T-cell (primary cell): ENCODE results near the gene MRPL20. TPM values are rescaled to one million over a fixed set of nuclear protein-coding genes. Genes with fewer than 3 reads are reported as not detected.
A peak's percentile ranks its signal among the peaks of the same experiment; 100 is the strongest.
"Not testable (repeated sequence)": the region's sequence is repeated elsewhere in the genome, so short reads cannot be mapped to it uniquely, and the experiment has no call there.

ENCODE experiments used
- ATAC-seq, 4 experiments: fragments of 200-7000 bp in 3 of 4; fragments of 150-1000 bp in 1 of 4; cut with Tn5 transposase; replicated peaks in 1 of 4; 1 replicate in 3 of 4; 2 replicates in 1 of 4; pipeline ENCODE4 v1.10.0; 2021; ENCODE audit warnings: moderate library complexity in 3 of 4, mild to moderate bottlenecking in 2 of 4, moderate number of reproducible peaks in 1 of 4
- CTCF ChIA-PET, 2 donors: fragments of 300-600 bp; sonication (Branson Sonifier 250); formaldehyde crosslinking; loops; one replicate each; lab custom pipeline; 2022; ENCODE audit warnings: antibody characterized with exemption in 2 of 2; lab: Charles Lee
- POLR2A ChIA-PET, 2 donors: fragments of 300-600 bp; sonication (Branson Sonifier 250); formaldehyde crosslinking; loops; one replicate each; lab custom pipeline; 2022; ENCODE audit warnings: antibody characterized with exemption in 2 of 2; lab: Charles Lee
- DNase-seq, 35 experiments: peaks; one replicate each; pipeline versions ENCODE4 v3.0.0 to v3.0.0-alpha.2; 2013 to 2023
- H3K27ac ChIP-seq: one replicate; pipeline ENCODE4 v1.5.1; 2013; ENCODE audit warnings: low read length
- H3K27me3 ChIP-seq, 2 experiments: replicated peaks in 1 of 2; 1 replicate in 1 of 2; 2 replicates in 1 of 2; pipeline versions ENCODE4 v1.6.1 to v1.7.0; 2013; ENCODE audit warnings: low read length in 1 of 2, mixed read lengths in 1 of 2; ENCODE audit not compliant: control insufficient read depth in 2 of 2, insufficient read depth in 2 of 2; ENCODE audit errors: extremely low read depth in 1 of 2
- H3K36me3 ChIP-seq, 2 donors: 1 replicate in 1 of 2; 2 replicates in 1 of 2; pipeline versions ENCODE4 v1.6.1 to v1.7.0; 2013; ENCODE audit warnings: low read length in 1 of 2; ENCODE audit not compliant: control insufficient read depth in 2 of 2, insufficient read depth in 1 of 2; ENCODE audit errors: extremely low read depth in 1 of 2
- H3K4me1 ChIP-seq, 2 experiments: 1 replicate in 1 of 2; 2 replicates in 1 of 2; pipeline versions ENCODE4 v1.6.1 to v1.7.0; 2013; ENCODE audit warnings: low read length in 2 of 2, mixed read lengths in 1 of 2; ENCODE audit not compliant: insufficient read depth in 2 of 2, control insufficient read depth in 1 of 2; ENCODE audit errors: extremely low read depth in 1 of 2
- H3K4me3 ChIP-seq, 2 donors: 1 replicate in 1 of 2; 2 replicates in 1 of 2; pipeline versions ENCODE4 v1.5.1 to v1.7.0; 2013; ENCODE audit warnings: mild to moderate bottlenecking in 2 of 2, low read length in 1 of 2, moderate library complexity in 1 of 2; ENCODE audit not compliant: control insufficient read depth in 1 of 2; ENCODE audit errors: extremely low read depth in 1 of 2
- H3K9me3 ChIP-seq: 2 replicates; pipeline ENCODE4 v1.7.0; 2013
- H3K27ac Mint-ChIP-seq, 2 donors: one replicate each; pipeline ENCODE4 v1.8.0; 2020 to 2021; ENCODE audit warnings: mild to moderate bottlenecking in 2 of 2, mixed read lengths in 2 of 2
- H3K27me3 Mint-ChIP-seq, 2 donors: one replicate each; pipeline ENCODE4 v1.8.0; 2021 to 2022; ENCODE audit warnings: mixed read lengths in 2 of 2
- H3K36me3 Mint-ChIP-seq: one replicate; pipeline ENCODE4 v1.8.0; 2021; ENCODE audit warnings: mixed read lengths
- H3K4me1 Mint-ChIP-seq, 3 donors: one replicate each; pipeline ENCODE4 v1.8.0; 2020 to 2022; ENCODE audit warnings: mixed read lengths in 3 of 3, mild to moderate bottlenecking in 1 of 3
- H3K4me3 Mint-ChIP-seq, 3 donors: one replicate each; pipeline ENCODE4 v1.8.0; 2020 to 2022; ENCODE audit warnings: mild to moderate bottlenecking in 3 of 3, mixed read lengths in 3 of 3, moderate library complexity in 3 of 3
- H3K9me3 Mint-ChIP-seq, 3 donors: one replicate each; pipeline ENCODE4 v1.8.0; 2020 to 2022; ENCODE audit warnings: mixed read lengths in 3 of 3
- WGBS: methylation state at CpG from one replicate; pipeline ENCODE4 v1.1.5; 2013; ENCODE audit warnings: missing lambda C conversion rate; ENCODE audit not compliant: insufficient coverage; 5-methylcytosine and 5-hydroxymethylcytosine counted together
- total RNA-seq, 35 experiments: library from RNA in 6 of 35; stranded (reverse) in 6 of 35; fragments of 120-200 nt in 1 of 35; gene quantifications; one replicate each; pipeline versions ENCODE4 v1.2.1 to v1.2.4 and lab custom pipeline; 2013 to 2026

Gene MRPL20
- total RNA-seq (100 to 1,000 TPM; 106 to 123 (median 114) TPM), total RNA-seq (lab: John Stamatoyannopoulos, UW) (38.0 to 147 (median 57.4) reads per million in 29 experiments)
- total RNA-seq (2013), result 97.9 TPM

GRCh38 chr1:1406821-1407635 lies at the start of gene MRPL20:
MRPL20 (minus strand) TSS chr1:1407293; CDS start chr1:1407217, 76 bp downstream.
- peak; percentile 95 to 97 (median 96) for ATAC-seq
- no peaks in the 10 kb centered on the region for H3K9me3 Mint-ChIP-seq

GRCh38 chr1:1456683-1457255 lies 49.7 kb upstream of the MRPL20 start:
- H3K4me3 ChIP-seq, DNase-seq, H3K36me3 Mint-ChIP-seq, H3K27me3 Mint-ChIP-seq, H3K27ac Mint-ChIP-seq, H3K9me3 ChIP-seq, H3K36me3 ChIP-seq, POLR2A ChIA-PET, H3K4me1 Mint-ChIP-seq, ATAC-seq, H3K4me1 ChIP-seq, H3K27ac ChIP-seq, CTCF ChIA-PET, H3K4me3 Mint-ChIP-seq, H3K9me3 Mint-ChIP-seq: not testable (repeated sequence)
- H3K27me3 ChIP-seq, result peaks cover 0 to 28% of the 10 kb centered on the region in 2 experiments
- WGBS, result 69% methylated on average over 9 of the region's 22 CpGs

More at GRCh38 chr1:1406821-1407635, at the start of gene MRPL20:
- peak within 1 kb of the TSS; percentile 67 for H3K27ac ChIP-seq
- DNase-seq, result peak; percentile 90 to 98 (median 96)
- peaks cover 11 to 40% of the 10 kb centered on the region in 2 experiments for H3K4me1 ChIP-seq
- ChIA-PET CTCF (interaction anchor here in 1 of 2 donors (0.8 to 1.2 kb wide), 3 partner anchors 8 to 98 kb away, joined by 3 to 8 read pairs (median 5); partner anchors contain the start of genes AURKAIP1 and CCNL2), POLR2A (no interaction called here)
- H3K4me3 ChIP-seq, result peak within 1 kb of the TSS; percentile 76 to 85
- Mint-ChIP-seq H3K4me1 (peaks cover 33 to 52% (median 44%) of the 10 kb centered on the region in 3 donors), H3K27me3 (no peaks in the 10 kb centered on the region), H3K36me3 (peaks cover 22% of the 10 kb centered on the region), H3K4me3 (peak within 1 kb of the TSS; percentile 89 to 95 (median 91)), H3K27ac (peak within 1 kb of the TSS; percentile 93 to 97)
- H3K27me3 ChIP-seq, result no peaks in the 10 kb centered on the region
- WGBS, result under 1% methylated on average over 97 of the region's 98 CpGs
- no peaks in the 10 kb centered on the region for H3K9me3 ChIP-seq
- peaks cover 4 to 34% of the 10 kb centered on the region in 2 donors for H3K36me3 ChIP-seq

- POLR2A ChIA-PET, result not testable (repeated sequence)
Measured at GRCh38 chr1:1455934-1456333, 48.8 kb upstream of the MRPL20 start.

GRCh38 chr1:1455366-1455884 lies 48.3 kb upstream of the MRPL20 start:
- CTCF ChIA-PET, result no interaction called here
- 91% methylated on average over 18 of the region's 30 CpGs for WGBS
- Mint-ChIP-seq H3K36me3 (no peaks in the 10 kb centered on the region), H3K9me3 (no peaks in the 10 kb centered on the region), H3K4me1 (no peaks in the 10 kb centered on the region), H3K27me3 (peaks cover 0 to 1% of the 10 kb centered on the region in 2 donors), H3K4me3 (no peak overlapping the region), H3K27ac (no peak overlapping the region)
- POLR2A ChIA-PET, result no interaction called here
- H3K9me3 ChIP-seq, result no peaks in the 10 kb centered on the region
- H3K4me1 ChIP-seq, result no peaks in the 10 kb centered on the region
- no peak overlapping the region for H3K4me3 ChIP-seq
- ATAC-seq (no peak), DNase-seq (no peak)
- H3K27me3 ChIP-seq, result peaks cover 0 to 17% of the 10 kb centered on the region in 2 experiments
- H3K27ac ChIP-seq, result no peak overlapping the region
- no peaks in the 10 kb centered on the region for H3K36me3 ChIP-seq

More at GRCh38 chr1:1455934-1456333, 48.8 kb upstream of the MRPL20 start:
- H3K4me3 Mint-ChIP-seq, DNase-seq, CTCF ChIA-PET, H3K9me3 ChIP-seq, H3K4me1 ChIP-seq, H3K4me1 Mint-ChIP-seq, H3K27me3 Mint-ChIP-seq, H3K36me3 ChIP-seq, H3K4me3 ChIP-seq, ATAC-seq, H3K9me3 Mint-ChIP-seq, H3K27ac ChIP-seq, H3K36me3 Mint-ChIP-seq, H3K27ac Mint-ChIP-seq: not testable (repeated sequence)
- no CpG with 5 or more reads among the region's 15 CpGs for WGBS
- peaks cover 0 to 22% of the 10 kb centered on the region in 2 experiments for H3K27me3 ChIP-seq

- H3K36me3 ChIP-seq, POLR2A ChIA-PET, H3K27ac Mint-ChIP-seq, H3K4me3 ChIP-seq, ATAC-seq, H3K9me3 Mint-ChIP-seq, DNase-seq, H3K36me3 Mint-ChIP-seq, H3K4me1 ChIP-seq, CTCF ChIA-PET, H3K9me3 ChIP-seq, H3K27ac ChIP-seq, H3K27me3 ChIP-seq, H3K4me1 Mint-ChIP-seq, H3K27me3 Mint-ChIP-seq, H3K4me3 Mint-ChIP-seq: not testable (repeated sequence)
- WGBS, result 83% methylated on average over 22 of the region's 41 CpGs
Measured at GRCh38 chr1:1454286-1455056, 47.4 kb upstream of the MRPL20 start.

- Mint-ChIP-seq H3K27ac (no peak overlapping the region), H3K4me3 (no peak overlapping the region), H3K27me3 (no peaks in the 10 kb centered on the region), H3K9me3 (no peaks in the 10 kb centered on the region), H3K4me1 (no peaks in the 10 kb centered on the region), H3K36me3 (no peaks in the 10 kb centered on the region)
- Histone ChIP-seq H3K27ac (no peak overlapping the region), H3K4me3 (no peak overlapping the region), H3K27me3 (peaks cover 0 to 8% of the 10 kb centered on the region in 2 experiments), H3K36me3 (no peaks in the 10 kb centered on the region), H3K9me3 (no peaks in the 10 kb centered on the region), H3K4me1 (no peaks in the 10 kb centered on the region)
- POLR2A ChIA-PET, result no interaction called here
- WGBS, result 96% methylated on average over 14 of the region's 16 CpGs
- ATAC-seq (no peak), DNase-seq (no peak)
- CTCF ChIA-PET, result no interaction called here
Measured at GRCh38 chr1:1452882-1453281, 45.8 kb upstream of the MRPL20 start.
